ENCODE data around the gene CTNNA2. TPM values are rescaled to one million over a fixed set of nuclear protein-coding genes. Genes with fewer than 3 reads are reported as not detected.

The CTNNA2 gene
- total RNA-seq, 1 donor from 2014 or later: 43.5 TPM

GRCh38 chr2:80008596-80008995 is 495.7 kb downstream of the CTNNA2 start:
- H3K4me2 ChIP-seq: peak overlapping the region; percentile 69

GRCh38 chr2:80009211-80009610 is 496.4 kb downstream of the CTNNA2 start:
- no peaks in the 10 kb centered on the region for H3K9me3 Mint-ChIP-seq
- no peaks in the 10 kb centered on the region for H3K36me3 ChIP-seq
- H3K4me3 ChIP-seq: no peak overlapping the region
- H3K9ac ChIP-seq: no peak overlapping the region
- TF ChIP-seq EZH2phosphoT487 (IDR thresholded peaks at IDR 0.05) (no peak), EZH2 (IDR thresholded peaks at IDR 0.05) (no peak), CTCF (IDR thresholded peaks at IDR 0.05) (no peak)
- no peak for DNase-seq (ENCODE audit: low spot score)
- no peaks in the 10 kb centered on the region for H3K36me3 Mint-ChIP-seq
- peaks cover 13% of the 10 kb centered on the region for H3K4me1 Mint-ChIP-seq
- H3K27ac Mint-ChIP-seq: no peak overlapping the region
- peaks cover 25% of the 10 kb centered on the region for H3K4me1 ChIP-seq
- no peak overlapping the region for H3K4me3 Mint-ChIP-seq
- H3K27me3 ChIP-seq: no peaks in the 10 kb centered on the region
- no peak overlapping the region for H2AFZ ChIP-seq (replicated peaks)
- H3K9me3 ChIP-seq (ENCODE audit: low read depth): no peaks in the 10 kb centered on the region
- H3F3A ChIP-seq (ENCODE audit: low read depth): peaks cover 22% of the 10 kb centered on the region
- no peak overlapping the region for H3K27ac ChIP-seq
- H4K20me1 ChIP-seq (ENCODE audit: low read depth): no peaks in the 10 kb centered on the region
- H3K79me2 ChIP-seq (ENCODE audit: low read depth): no peaks in the 10 kb centered on the region
- H3K4me2 ChIP-seq: peak overlapping the region; percentile 69
- peaks cover 4% of the 10 kb centered on the region for H3K27me3 Mint-ChIP-seq (ENCODE audit: insufficient read depth, low read depth)

More at GRCh38 chr2:80008596-80008995, 495.7 kb downstream of the CTNNA2 start:
- Mint-ChIP-seq H3K36me3 (no peaks in the 10 kb centered on the region), H3K4me1 (peaks cover 13% of the 10 kb centered on the region), H3K9me3 (no peaks in the 10 kb centered on the region), H3K4me3 (no peak overlapping the region), H3K27me3 (ENCODE audit: insufficient read depth, low read depth) (peaks cover 4% of the 10 kb centered on the region), H3K27ac (no peak overlapping the region)
- Histone ChIP-seq H3K4me1 (peaks cover 25% of the 10 kb centered on the region), H3K27ac (no peak overlapping the region), H3K79me2 (ENCODE audit: low read depth) (no peaks in the 10 kb centered on the region), H3K9ac (no peak overlapping the region), H4K20me1 (ENCODE audit: low read depth) (no peaks in the 10 kb centered on the region), H3K9me3 (ENCODE audit: low read depth) (no peaks in the 10 kb centered on the region), H3K4me3 (peak overlapping the region; percentile 8), H3F3A (ENCODE audit: low read depth) (peaks cover 22% of the 10 kb centered on the region), H3K27me3 (no peaks in the 10 kb centered on the region), H2AFZ (replicated peaks) (no peak overlapping the region), H3K36me3 (no peaks in the 10 kb centered on the region)
- DNase-seq (ENCODE audit: low spot score): no peak
- TF ChIP-seq EZH2phosphoT487 (IDR thresholded peaks at IDR 0.05): no peak

GRCh38 chr2:80012061-80012460 is 499.2 kb downstream of the CTNNA2 start:
- Histone ChIP-seq H2AFZ (replicated peaks) (no peak overlapping the region), H3K36me3 (no peaks in the 10 kb centered on the region), H3K4me2 (no peak overlapping the region), H3K4me1 (peaks cover 24% of the 10 kb centered on the region), H3K27ac (no peak overlapping the region), H3K9ac (no peak overlapping the region), H3K27me3 (no peaks in the 10 kb centered on the region), H3K9me3 (ENCODE audit: low read depth) (no peaks in the 10 kb centered on the region), H3K79me2 (ENCODE audit: low read depth) (no peaks in the 10 kb centered on the region), H3F3A (ENCODE audit: low read depth) (peaks cover 19% of the 10 kb centered on the region), H3K4me3 (no peak overlapping the region), H4K20me1 (ENCODE audit: low read depth) (no peaks in the 10 kb centered on the region)
- no peaks in the 10 kb centered on the region for H3K36me3 Mint-ChIP-seq
- peaks cover 4% of the 10 kb centered on the region for H3K27me3 Mint-ChIP-seq (ENCODE audit: insufficient read depth, low read depth)
- no peaks in the 10 kb centered on the region for H3K9me3 Mint-ChIP-seq
- H3K27ac Mint-ChIP-seq: no peak overlapping the region
- H3K4me1 Mint-ChIP-seq: peaks cover 13% of the 10 kb centered on the region
- no peak for DNase-seq (ENCODE audit: low spot score)
- H3K4me3 Mint-ChIP-seq: no peak overlapping the region
- TF ChIP-seq EZH2 (IDR thresholded peaks at IDR 0.05): no peak
- TF ChIP-seq EZH2phosphoT487 (IDR thresholded peaks at IDR 0.05): no peak
- TF ChIP-seq CTCF (IDR thresholded peaks at IDR 0.05): no peak

GRCh38 chr2:80014637-80015036 is 501.8 kb downstream of the CTNNA2 start:
- Histone ChIP-seq H3K27me3 (no peaks in the 10 kb centered on the region), H3K4me2 (no peak overlapping the region), H4K20me1 (ENCODE audit: low read depth) (no peaks in the 10 kb centered on the region), H3F3A (ENCODE audit: low read depth) (peaks cover 5% of the 10 kb centered on the region), H3K27ac (no peak overlapping the region), H2AFZ (replicated peaks) (no peak overlapping the region), H3K9ac (no peak overlapping the region), H3K79me2 (ENCODE audit: low read depth) (no peaks in the 10 kb centered on the region), H3K36me3 (no peaks in the 10 kb centered on the region), H3K4me1 (peaks cover 6% of the 10 kb centered on the region), H3K4me3 (no peak overlapping the region), H3K9me3 (ENCODE audit: low read depth) (no peaks in the 10 kb centered on the region)
- no peaks in the 10 kb centered on the region for H3K9me3 Mint-ChIP-seq
- no peak for DNase-seq (ENCODE audit: low spot score)
- no peaks in the 10 kb centered on the region for H3K36me3 Mint-ChIP-seq
- no peak overlapping the region for H3K27ac Mint-ChIP-seq
- peaks cover 4% of the 10 kb centered on the region for H3K27me3 Mint-ChIP-seq (ENCODE audit: insufficient read depth, low read depth)
- H3K4me3 Mint-ChIP-seq: no peak overlapping the region
- H3K4me1 Mint-ChIP-seq: peaks cover 2% of the 10 kb centered on the region
- no peak for TF ChIP-seq EZH2 (IDR thresholded peaks at IDR 0.05)
- no peak for TF ChIP-seq EZH2phosphoT487 (IDR thresholded peaks at IDR 0.05)
- no peak for TF ChIP-seq CTCF (IDR thresholded peaks at IDR 0.05)

Data from neural progenitor cell (in vitro differentiated cells).